Raji (cell line): ENCODE data around the gene NALF2.

Experiments used
- POLR2A ChIP-seq: IDR thresholded peaks from 2 replicates; pipeline ENCODE4 v1.6.1; 2011; ENCODE audit warnings: low read depth, low read length, control low read depth; ENCODE audit not compliant: insufficient read depth

The NALF2 gene

DNA sequence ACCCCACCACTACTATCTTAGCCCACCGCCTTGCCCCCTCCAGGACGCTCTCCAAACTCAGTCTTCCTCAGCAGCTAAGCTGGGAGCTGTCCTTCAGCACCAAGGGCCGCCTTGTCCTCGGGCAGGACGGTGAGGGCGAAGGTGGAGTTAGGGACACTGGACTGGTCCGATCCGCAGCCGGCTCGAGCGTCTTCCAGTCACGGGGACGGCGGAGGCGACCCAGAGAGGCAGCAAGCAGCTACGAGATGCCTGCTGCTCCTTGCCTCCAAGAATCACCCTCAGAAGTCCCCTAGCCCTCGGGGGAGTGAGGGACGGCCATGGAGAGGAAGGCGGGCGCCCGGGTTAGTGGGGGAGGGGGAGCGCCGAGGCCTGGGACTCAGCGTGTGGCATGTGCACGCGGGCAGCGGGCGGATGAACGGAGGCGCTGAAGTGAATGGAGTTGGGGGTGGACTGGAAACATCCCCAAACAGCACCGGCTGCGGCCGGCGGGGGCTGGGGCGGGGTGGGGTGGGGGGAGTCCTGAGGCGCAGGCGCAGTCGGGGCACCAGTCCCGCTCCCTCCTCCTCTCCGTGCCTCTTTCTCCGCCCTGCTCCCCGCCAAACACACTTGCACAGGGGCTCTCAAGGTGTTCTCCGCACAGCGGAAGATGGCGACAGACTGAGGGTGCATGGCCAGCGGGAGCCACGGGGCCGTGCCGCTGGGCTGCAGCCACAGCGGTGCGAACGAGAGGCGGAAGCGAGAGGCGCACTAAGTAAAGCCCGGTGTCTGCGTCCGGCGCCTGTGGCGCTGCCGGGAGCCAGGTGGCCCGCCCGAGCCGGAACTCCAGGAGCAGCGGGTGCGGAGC lies at the start of gene NALF2:
TSS of gene NALF2 (plus strand) at position 545 of the 844 bp plus-strand sequence. CDS start 957 bp downstream, outside the sequence.
- no peak for TF ChIP-seq POLR2A

- no peak for TF ChIP-seq POLR2A
Observed at GRCh38 chrX:69457756-69458155, 46.4 kb upstream of the NALF2 start.

GRCh38 chrX:69466546-69466945 lies 37.6 kb upstream of the NALF2 start:
- TF ChIP-seq POLR2A: no peak

GRCh38 chrX:69469975-69470374 lies 34.2 kb upstream of the NALF2 start:
- TF ChIP-seq POLR2A: no peak

DNA sequence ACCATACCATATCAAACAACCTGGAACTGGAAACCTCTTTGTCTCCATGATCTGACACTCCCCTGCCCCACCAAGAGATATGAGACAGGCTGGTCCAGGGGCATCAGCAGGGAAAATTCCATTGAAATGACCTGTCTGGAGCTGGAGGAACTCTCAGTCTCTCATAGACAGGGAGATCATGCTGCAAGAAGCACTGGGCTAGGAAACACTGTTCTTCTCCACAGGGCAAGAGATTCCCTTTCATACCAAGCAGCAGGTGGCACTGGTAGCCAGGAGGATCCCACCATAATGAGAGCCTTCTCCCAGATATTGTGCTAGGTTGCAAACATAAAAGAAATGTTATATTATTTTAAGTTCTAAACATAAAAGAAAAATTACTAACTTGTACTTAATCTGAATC lies 14.5 kb upstream of the NALF2 start:
- TF ChIP-seq POLR2A: no peak

- TF ChIP-seq POLR2A: no peak
Observed at GRCh38 chrX:69493193-69493592, 10.9 kb upstream of the NALF2 start.

- TF ChIP-seq POLR2A: no peak
Observed at GRCh38 chrX:69493766-69494165, 10.4 kb upstream of the NALF2 start.

- no peak for TF ChIP-seq POLR2A
Observed at GRCh38 chrX:69496183-69496582, 7.9 kb upstream of the NALF2 start.

- TF ChIP-seq POLR2A: no peak
Observed at GRCh38 chrX:69501429-69501828, 2.7 kb upstream of the NALF2 start.

DNA sequence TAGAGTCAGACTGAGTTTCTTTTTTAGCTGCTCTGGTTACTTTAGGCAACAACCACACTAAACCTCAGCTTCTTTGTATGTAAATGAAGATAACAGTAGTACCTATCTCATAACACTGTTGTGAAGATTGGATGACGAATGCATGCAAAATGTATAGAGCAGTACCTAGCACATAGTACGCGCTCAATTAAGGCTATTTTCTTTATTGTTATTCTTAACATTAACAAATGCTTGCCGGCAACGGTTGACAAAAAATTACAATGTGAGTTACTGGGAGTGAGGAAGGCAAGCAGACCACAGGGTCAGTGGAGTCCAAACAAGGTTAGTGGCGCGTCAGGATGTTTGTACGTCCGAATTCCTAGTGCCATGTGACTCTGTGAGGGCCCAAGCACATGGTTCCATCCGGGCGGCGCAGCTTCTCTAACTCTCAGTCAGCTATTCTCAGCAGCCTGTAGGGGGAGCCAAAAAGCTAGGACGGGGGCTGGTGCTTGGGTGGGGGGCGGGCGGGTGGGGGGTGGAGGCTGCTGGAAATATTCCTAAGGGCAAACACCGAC lies 821 bp upstream of the NALF2 start:
- no peak for TF ChIP-seq POLR2A

GRCh38 chrX:69504626-69505612 lies 793 bp downstream of the NALF2 start:
- TF ChIP-seq POLR2A: no peak

- TF ChIP-seq POLR2A: no peak
Observed at GRCh38 chrX:69505772-69506616, 1.9 kb downstream of the NALF2 start.

- TF ChIP-seq POLR2A: no peak
Observed at GRCh38 chrX:69506617-69507499, 2.7 kb downstream of the NALF2 start.

DNA sequence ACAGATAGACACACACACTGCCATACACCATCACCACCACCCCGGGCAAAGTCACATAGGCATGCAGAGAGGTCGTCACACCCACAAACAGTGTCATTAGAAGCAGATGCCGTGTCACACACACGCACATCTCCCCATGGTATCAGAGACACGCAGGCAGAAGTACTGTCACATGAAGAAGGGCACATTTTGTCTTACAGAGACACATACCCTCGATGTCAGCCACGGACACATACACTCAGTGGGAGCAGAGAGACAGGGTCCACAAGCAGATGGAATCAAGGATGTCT lies 3.3 kb downstream of the NALF2 start:
- no peak for TF ChIP-seq POLR2A
